Smooth muscle cell (in vitro differentiated cells): ENCODE results near the gene C4orf46. TPM values are rescaled to one million over a fixed set of nuclear protein-coding genes. Genes with fewer than 3 reads are reported as not detected.
"Not testable (repeated sequence)": the region's sequence is repeated elsewhere in the genome, so short reads cannot be mapped to it uniquely, and the experiment has no call there.

Source experiments
- DNase-seq: peaks from one replicate; lab custom pipeline; 2025; ENCODE audit not compliant: unreplicated experiment; lab: John Stamatoyannopoulos, UW
- H2AFZ ChIP-seq: fragments of 200-600 bp; sonication (generic); 2 replicates; pipeline ENCODE4 v1.6.0; 2016; ENCODE audit warnings: antibody characterized with exemption, low read depth, mild to moderate bottlenecking
- H3F3A ChIP-seq: fragments of 200-600 bp; sonication (generic); 2 replicates; pipeline ENCODE4 v1.6.0; 2017; ENCODE audit warnings: antibody characterized with exemption, low read depth
- H3K27ac ChIP-seq: fragments of 200-600 bp; sonication (generic); 2 replicates; pipeline ENCODE4 v1.5.1; 2016; ENCODE audit warnings: low read depth, mild to moderate bottlenecking
- H3K27me3 ChIP-seq: fragments of 200-600 bp; sonication (generic); 2 replicates; pipeline ENCODE4 v1.6.1; 2016; ENCODE audit warnings: low read depth, mild to moderate bottlenecking
- H3K36me3 ChIP-seq: fragments of 200-600 bp; sonication (generic); 2 replicates; pipeline ENCODE4 v1.5.1; 2016; ENCODE audit warnings: low read depth
- H3K4me1 ChIP-seq: fragments of 200-600 bp; sonication (generic); 2 replicates; pipeline ENCODE4 v1.5.1; 2016; ENCODE audit warnings: low read depth
- H3K4me2 ChIP-seq: fragments of 200-600 bp; sonication (generic); 2 replicates; pipeline ENCODE4 v1.6.0; 2016; ENCODE audit warnings: mild to moderate bottlenecking
- H3K4me3 ChIP-seq: fragments of 200-600 bp; sonication (generic); 2 replicates; pipeline ENCODE4 v1.5.1; 2016; ENCODE audit warnings: mild to moderate bottlenecking
- H3K79me2 ChIP-seq: fragments of 200-600 bp; sonication (generic); 2 replicates; pipeline ENCODE4 v1.6.0; 2016; ENCODE audit warnings: low read depth, mild to moderate bottlenecking
- H3K9ac ChIP-seq: fragments of 200-600 bp; sonication (generic); 2 replicates; pipeline ENCODE4 v1.6.0; 2016; ENCODE audit warnings: low read depth
- H3K9me3 ChIP-seq: fragments of 200-600 bp; sonication (generic); replicated peaks from 2 replicates; pipeline ENCODE4 v1.5.1; 2016; ENCODE audit warnings: low read depth
- H4K20me1 ChIP-seq: fragments of 200-600 bp; sonication (generic); 2 replicates; pipeline ENCODE4 v1.6.0; 2016; ENCODE audit warnings: low read depth
- WGBS: methylation state at CpG from one replicate; pipeline ENCODE4 v1.1.7; 2016; ENCODE audit warnings: low lambda C conversion rate; 5-methylcytosine and 5-hydroxymethylcytosine counted together
- polyA plus RNA-seq: library from polyadenylated mRNA; unstranded; fragments of >200 nt; fragmentation: Nextera tagmentation; extraction: Ambion mirVana; gene quantifications from 2 replicates; pipeline ENCODE4 v1.2.1, GENCODE V29; 2016
- total RNA-seq: library from RNA; depleted of rRNA; stranded (reverse); fragments of >200 nt; gene quantifications from 2 replicates; pipeline ENCODE4 v1.2.3, GENCODE V29; 2014
- TF ChIP-seq, protein P1 (sequence below): fragments of 200-600 bp; sonication (generic); IDR thresholded peaks from 2 replicates; pipeline ENCODE4 v1.5.1; 2017; ENCODE audit warnings: borderline replicate concordance, mild to moderate bottlenecking, antibody characterized with exemption; ENCODE audit not compliant: insufficient read depth, poor library complexity, severe bottlenecking

C4orf46 gene
- total RNA-seq, result 9.8 and 11.7 TPM in 2 replicates
- 7.1 and 8.8 TPM in 2 replicates for polyA plus RNA-seq

GRCh38 chr4:158671665-158671914 lies at the start of gene C4orf46:
Gene C4orf46 (minus strand): TSS chr4:158671887. CDS start chr4:158671801, 86 bp downstream.
- H3K4me2 ChIP-seq, result peak within 1 kb of the TSS; percentile 95
- peaks cover 34% of the 10 kb centered on the region for H3K79me2 ChIP-seq
- TF ChIP-seq, protein P1, sequence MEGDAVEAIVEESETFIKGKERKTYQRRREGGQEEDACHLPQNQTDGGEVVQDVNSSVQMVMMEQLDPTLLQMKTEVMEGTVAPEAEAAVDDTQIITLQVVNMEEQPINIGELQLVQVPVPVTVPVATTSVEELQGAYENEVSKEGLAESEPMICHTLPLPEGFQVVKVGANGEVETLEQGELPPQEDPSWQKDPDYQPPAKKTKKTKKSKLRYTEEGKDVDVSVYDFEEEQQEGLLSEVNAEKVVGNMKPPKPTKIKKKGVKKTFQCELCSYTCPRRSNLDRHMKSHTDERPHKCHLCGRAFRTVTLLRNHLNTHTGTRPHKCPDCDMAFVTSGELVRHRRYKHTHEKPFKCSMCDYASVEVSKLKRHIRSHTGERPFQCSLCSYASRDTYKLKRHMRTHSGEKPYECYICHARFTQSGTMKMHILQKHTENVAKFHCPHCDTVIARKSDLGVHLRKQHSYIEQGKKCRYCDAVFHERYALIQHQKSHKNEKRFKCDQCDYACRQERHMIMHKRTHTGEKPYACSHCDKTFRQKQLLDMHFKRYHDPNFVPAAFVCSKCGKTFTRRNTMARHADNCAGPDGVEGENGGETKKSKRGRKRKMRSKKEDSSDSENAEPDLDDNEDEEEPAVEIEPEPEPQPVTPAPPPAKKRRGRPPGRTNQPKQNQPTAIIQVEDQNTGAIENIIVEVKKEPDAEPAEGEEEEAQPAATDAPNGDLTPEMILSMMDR, result no peak

DNA sequence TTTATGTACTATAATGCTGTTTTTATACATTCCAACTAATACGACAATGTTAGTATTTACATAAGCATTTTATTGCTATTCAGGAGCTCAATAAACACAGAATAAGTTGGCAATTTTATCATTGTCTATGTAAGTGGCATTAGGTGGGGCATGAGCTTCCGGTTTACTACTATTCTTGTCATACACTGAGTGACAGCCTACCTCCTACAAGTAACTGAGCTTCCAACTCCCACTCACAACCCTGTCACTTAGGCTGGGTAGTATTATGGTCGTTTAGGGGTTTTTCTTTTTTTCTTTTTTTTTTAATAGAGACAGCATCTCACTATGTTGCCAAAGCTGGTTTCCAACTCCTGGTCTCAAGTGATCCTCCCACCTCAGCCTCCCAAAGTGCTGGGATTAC lies 44.1 kb upstream of the C4orf46 start:
- Histone ChIP-seq H3K4me1 (no peaks in the 10 kb centered on the region), H4K20me1 (no peaks in the 10 kb centered on the region), H3K4me2 (no peak overlapping the region), H3K36me3 (peaks cover 33% of the 10 kb centered on the region), H3F3A (no peaks in the 10 kb centered on the region), H3K9ac (no peak overlapping the region), H3K4me3 (no peak overlapping the region), H2AFZ (no peak overlapping the region), H3K9me3 (no peaks in the 10 kb centered on the region), H3K27me3 (no peaks in the 10 kb centered on the region), H3K27ac (no peak overlapping the region), H3K79me2 (no peaks in the 10 kb centered on the region)
- TF ChIP-seq, protein P1, result no peak
- WGBS, result 90% methylated on average over 3 of the region's 3 CpGs
- DNase-seq, result no peak

More at GRCh38 chr4:158671665-158671914, at the start of gene C4orf46:
- H4K20me1 ChIP-seq, result no peaks in the 10 kb centered on the region
- no peaks in the 10 kb centered on the region for H3K36me3 ChIP-seq
- no peaks in the 10 kb centered on the region for H3K9me3 ChIP-seq
- no peaks in the 10 kb centered on the region for H3K27me3 ChIP-seq
- H2AFZ ChIP-seq, result peak within 1 kb of the TSS; percentile 91
- peaks cover 5% of the 10 kb centered on the region for H3K4me1 ChIP-seq
- H3K9ac ChIP-seq, result peak within 1 kb of the TSS; percentile 82
- H3K4me3 ChIP-seq, result peak within 1 kb of the TSS; percentile 83
- no peak for DNase-seq
- H3K27ac ChIP-seq, result peak within 1 kb of the TSS; percentile 76
- WGBS, result 0% methylated on average over 20 of the region's 20 CpGs
- no peaks in the 10 kb centered on the region for H3F3A ChIP-seq

- WGBS, result over 99% methylated on average over 4 of the region's 4 CpGs
Observed at GRCh38 chr4:158714937-158715336, 43.2 kb upstream of the C4orf46 start.

GRCh38 chr4:158712622-158713021 lies 40.9 kb upstream of the C4orf46 start:
- H4K20me1 ChIP-seq, H3K9ac ChIP-seq: not testable (repeated sequence)

More at GRCh38 chr4:158714937-158715336, 43.2 kb upstream of the C4orf46 start:
- Histone ChIP-seq H3K27ac (no peak overlapping the region), H4K20me1 (no peaks in the 10 kb centered on the region), H3K36me3 (peaks cover 34% of the 10 kb centered on the region), H3F3A (no peaks in the 10 kb centered on the region), H3K4me1 (no peaks in the 10 kb centered on the region), H3K9me3 (no peaks in the 10 kb centered on the region), H3K9ac (no peak overlapping the region), H3K4me2 (no peak overlapping the region), H3K4me3 (no peak overlapping the region), H3K79me2 (no peaks in the 10 kb centered on the region), H2AFZ (no peak overlapping the region), H3K27me3 (no peaks in the 10 kb centered on the region)
- TF ChIP-seq, protein P1, result no peak
- DNase-seq, result no peak

More at GRCh38 chr4:158712622-158713021, 40.9 kb upstream of the C4orf46 start:
- not testable (repeated sequence) for H3K27me3 ChIP-seq, H3K27ac ChIP-seq, H3K79me2 ChIP-seq, DNase-seq, H3K4me1 ChIP-seq, H3K4me2 ChIP-seq, H3K9me3 ChIP-seq, H2AFZ ChIP-seq, H3F3A ChIP-seq, H3K4me3 ChIP-seq
- H3K36me3 ChIP-seq, result peaks cover 32% of the 10 kb centered on the region
- WGBS, result 100% methylated on average over 4 of the region's 4 CpGs
